K562 (cell line): ENCODE measurements around the gene AKAP6. TPM values are rescaled to one million over a fixed set of nuclear protein-coding genes. Genes with fewer than 3 reads are reported as not detected.

Experiments used
- ATAC-seq: fragments of 200-7000 bp; cut with Tn5 transposase; 3 replicates; pipeline ENCODE4 v1.9.1; 2020; ENCODE audit warnings: moderate library complexity
- BruUV-seq: library from RNA; stranded (reverse); fragments of 400-500 nt; replicated peaks from 2 replicates; lab custom pipeline; 2021; lab: Mats Ljungman, UMichigan
- CTCF ChIA-PET: fragments of 300-600 bp; formaldehyde crosslinking; extraction: SDS; loops from one replicate; lab custom pipeline; 2021; ENCODE audit warnings: low intra/inter-chr PET ratio; lab: Yijun Ruan, JAX
- POLR2A ChIA-PET: fragments of 300-600, 350-650 bp; sonication (Branson Sonifier 250); formaldehyde crosslinking; extraction: SDS; loops from one replicate; lab custom pipeline; 2021; ENCODE audit warnings: antibody characterized with exemption, inconsistent platforms; lab: Yijun Ruan, JAX
- DNase-seq, 4 experiments: peaks; one replicate each; pipeline versions ENCODE4 v3.0.0 to v3.0.0-alpha.2; 2011 to 2018; ENCODE audit warnings: low spot score in 3 of 4, mixed read lengths in 3 of 4; ENCODE audit errors: extremely low read depth in 1 of 4
- FAIRE-seq: peaks from 2 replicates; lab custom pipeline; 2011; peaks lifted over from hg19 to GRCh38; lab: Jason Lieb, UNC
- H2AFZ ChIP-seq: 2 replicates; pipeline ENCODE4 v1.6.0; 2011; ENCODE audit warnings: low read depth, low read length, control low read depth, inconsistent platforms
- H3K27ac ChIP-seq: fragments of 200-600 bp; 3 replicates; pipeline ENCODE4 v1.8.0; 2011; ENCODE audit warnings: low read depth, mild to moderate bottlenecking, control low read depth, inconsistent platforms, low read length, moderate library complexity, mixed read lengths; ENCODE audit errors: extremely low read depth
- H3K27me3 ChIP-seq, 2 experiments: fragments of 300-600 bp in 1 of 2; 2 replicates in 1 of 2; 3 replicates in 1 of 2; pipeline versions ENCODE4 v1.6.0 to v1.8.0; 2011; ENCODE audit warnings: inconsistent platforms in 2 of 2, low read length in 2 of 2, mild to moderate bottlenecking in 1 of 2, mixed read lengths in 1 of 2, moderate library complexity in 1 of 2; ENCODE audit not compliant: control insufficient read depth in 2 of 2, insufficient read depth in 2 of 2
- H3K36me3 ChIP-seq: fragments of 300-600 bp; 3 replicates; pipeline ENCODE4 v1.8.0; 2011; ENCODE audit warnings: mild to moderate bottlenecking, low read length, inconsistent platforms; ENCODE audit not compliant: control insufficient read depth, insufficient read depth
- H3K4me1 ChIP-seq, 2 experiments: fragments of 200-600 bp in 1 of 2; replicated peaks in 1 of 2; 2 replicates in 1 of 2; 3 replicates in 1 of 2; pipeline versions ENCODE4 v1.5.1 to v1.8.0; 2011; ENCODE audit warnings: inconsistent platforms in 2 of 2, low read length in 2 of 2, mild to moderate bottlenecking in 1 of 2, mixed read lengths in 1 of 2, moderate library complexity in 1 of 2; ENCODE audit not compliant: control insufficient read depth in 2 of 2, insufficient read depth in 2 of 2
- H3K4me2 ChIP-seq: 2 replicates; pipeline ENCODE4 v1.6.1; 2011; ENCODE audit warnings: low read length, control low read depth, inconsistent platforms, mixed read lengths; ENCODE audit not compliant: insufficient read depth
- H3K4me3 ChIP-seq: fragments of 200-600 bp; sonication (generic), shearing (Covaris generic); 2 replicates; pipeline ENCODE4 v1.5.1; 2016; ENCODE audit warnings: control low read depth, inconsistent platforms
- H3K79me2 ChIP-seq: fragments of 200-600 bp; 3 replicates; pipeline ENCODE4 v1.8.0; 2011; ENCODE audit warnings: low read length, inconsistent platforms; ENCODE audit not compliant: control insufficient read depth, insufficient read depth
- H3K9ac ChIP-seq, 2 experiments: 2 replicates each; pipeline versions ENCODE4 v1.6.0 to v1.6.1; 2011; ENCODE audit warnings: low read depth in 2 of 2, low read length in 2 of 2, control low read depth in 1 of 2, inconsistent platforms in 1 of 2, mild to moderate bottlenecking in 1 of 2, mixed read lengths in 1 of 2; ENCODE audit not compliant: insufficient read depth in 1 of 2
- H3K9me1 ChIP-seq: one replicate; pipeline ENCODE4 v1.6.0; 2011; ENCODE audit warnings: inconsistent platforms, mild to moderate bottlenecking, low read length, moderate library complexity; ENCODE audit not compliant: control insufficient read depth, insufficient read depth
- H3K9me3 ChIP-seq: replicated peaks from 2 replicates; pipeline ENCODE4 v1.5.1; 2011; ENCODE audit warnings: low read depth, low read length, inconsistent platforms; ENCODE audit not compliant: control insufficient read depth, insufficient read depth
- H4K20me1 ChIP-seq: replicated peaks from 2 replicates; pipeline ENCODE4 v1.6.1; 2011; ENCODE audit warnings: low read length, inconsistent platforms, mixed read lengths; ENCODE audit not compliant: control insufficient read depth, insufficient read depth
- CBX2 ChIP-seq: fragments of 200-600 bp; sonication (generic); IDR thresholded peaks from one replicate; pipeline ENCODE4 v1.6.1; 2012; ENCODE audit warnings: mild to moderate bottlenecking, low read length, inconsistent platforms; ENCODE audit not compliant: insufficient read depth, poor library complexity, severe bottlenecking
- DDX20 ChIP-seq: fragments of 450-650 bp; IDR thresholded peaks from 2 replicates; pipeline ENCODE4 v1.6.1; 2016; ENCODE audit warnings: missing genetic modification characterization, low read depth, mild to moderate bottlenecking, missing compliant biosample characterization, moderate library complexity
- HEY1 ChIP-seq: fragments of 250-450 bp; sonication (Bioruptor Pico); IDR thresholded peaks from 2 replicates; pipeline ENCODE4 v1.5.0; 2020; ENCODE audit warnings: mild to moderate bottlenecking, moderate library complexity, borderline replicate concordance
- TARDBP ChIP-seq: fragments of 450-650 bp; IDR thresholded peaks from 2 replicates; pipeline ENCODE4 v1.6.1; 2016
- ZNF764 ChIP-seq: fragments of 250-450 bp; sonication (Bioruptor Pico); IDR thresholded peaks from 2 replicates; pipeline ENCODE4 v1.4.0; 2020; ENCODE audit warnings: low read depth, mild to moderate bottlenecking, moderate library complexity
- WGBS: fragments of 100-300 bp; shearing (Covaris generic); methylation state at CpG from one replicate; pipeline ENCODE4 v1.1.6; 2016; ENCODE audit warnings: low coverage, mixed read lengths; ENCODE audit not compliant: insufficient coverage; ENCODE audit errors: missing lambda C conversion rate; 5-methylcytosine and 5-hydroxymethylcytosine counted together
- in situ Hi-C: fragments of 300-500 bp; cut with MboI; formaldehyde crosslinking; loops from 4 replicates; pipeline ENCODE4 v1.15.0; 2018; ENCODE audit warnings: inconsistent platforms, mixed read lengths
- intact Hi-C: fragments of 100-400 bp; cut with micrococcal nuclease; formaldehyde crosslinking; loops from 2 replicates; pipeline ENCODE4 v1.14.2; 2022
- polyA plus RNA-seq, 8 experiments: library from polyadenylated mRNA; depleted of rRNA in 4 of 8; stranded (reverse) in 5 of 8; unstranded in 3 of 8; fragments of >200 nt; fragmentation: Nextera tagmentation in 2 of 8; fragmentation: Illumina TruSeq in 1 of 8; extraction: Ambion mirVana in 2 of 8; extraction: Trizol in 1 of 8; gene quantifications; 2 replicates each; pipeline versions ENCODE4 v1.2.1 to v1.2.3, GENCODE V29; 2011 to 2014; ENCODE audit warnings: inconsistent platforms in 1 of 8, missing spikeins in 1 of 8
- total RNA-seq, 7 experiments: library from RNA; depleted of rRNA in 6 of 7; stranded (reverse); fragments of >200 nt in 6 of 7; fragmentation: Illumina TruSeq in 2 of 7; extraction: Trizol in 2 of 7; gene quantifications; 2 replicates each; pipeline versions ENCODE4 v1.2.1 to v1.2.3, GENCODE V29; 2011 to 2021; ENCODE audit warnings: low replicate concordance in 1 of 7
- TF ChIP-seq, protein P1 (sequence below): fragments of 200-800 bp; sonication (Bioruptor generic); IDR thresholded peaks from 2 replicates; pipeline ENCODE4 v1.6.1; 2017; ENCODE audit warnings: missing genetic modification characterization, missing compliant biosample characterization
- TF ChIP-seq, protein P2 (sequence below): sonication (generic); formaldehyde crosslinking; IDR thresholded peaks from 2 replicates; pipeline ENCODE4 v1.4.0; 2020; ENCODE audit warnings: mild to moderate bottlenecking, missing genetic modification reagents

The AKAP6 gene
- total and polyA plus RNA-seq, 9 of the 15 experiments (the other 6 are each of a cell fraction or from before 2014, with no cell fraction given): 0.03 to 1.7 (median 0.48) TPM

DNA sequence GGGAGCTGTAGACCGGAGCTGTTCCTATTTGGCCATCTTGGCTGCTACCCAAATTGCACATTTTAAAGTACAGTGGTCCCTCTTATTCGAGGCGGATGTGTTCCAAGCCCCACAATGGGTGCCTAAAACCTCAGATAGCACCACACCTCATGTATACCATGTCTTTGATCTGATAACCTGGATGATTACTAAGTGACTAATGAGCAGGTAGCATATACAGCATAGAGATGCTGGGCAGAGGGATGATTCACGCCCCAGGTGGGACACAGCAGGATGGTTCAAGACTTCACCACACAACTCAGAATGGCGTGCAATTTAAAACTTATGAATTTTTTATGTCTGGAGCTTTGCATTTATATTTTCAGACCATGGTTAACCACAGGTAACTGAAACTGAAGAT lies 255.0 kb downstream of the AKAP6 start:
- no peak overlapping the region for H3K9ac ChIP-seq
- H3K36me3 ChIP-seq: no peaks in the 10 kb centered on the region
- H3K79me2 ChIP-seq: no peaks in the 10 kb centered on the region
- H3K27me3 ChIP-seq: no peaks in the 10 kb centered on the region
- H4K20me1 ChIP-seq: no peaks in the 10 kb centered on the region
- intact Hi-C loops: loop anchor here (10.0 kb wide), 2 partner anchors 131 to 1721 kb away; no protein-coding TSS in a partner anchor
- in situ Hi-C loops: loop anchor here (25.0 kb wide), 1 partner anchor 1203 kb away; no protein-coding TSS in a partner anchor
- FAIRE-seq: no peak
- H3K9me1 ChIP-seq: no peaks in the 10 kb centered on the region
- no peak overlapping the region for H3K4me3 ChIP-seq
- 0% methylated on average over 4 of the region's 5 CpGs for WGBS
- POLR2A ChIA-PET: interaction anchor here (0.6 kb wide), 1 partner anchor 1164 kb away, joined by 3 read pairs; no protein-coding TSS in a partner anchor
- no peak overlapping the region for H3K4me2 ChIP-seq
- H3K4me1 ChIP-seq: no peaks in the 10 kb centered on the region
- no peak overlapping the region for H3K27ac ChIP-seq
- H2AFZ ChIP-seq: no peak overlapping the region
- TF ChIP-seq ZNF764 (CRISPR knock-in tag) (no peak), TARDBP (no peak)
- TF ChIP-seq, protein P1, sequence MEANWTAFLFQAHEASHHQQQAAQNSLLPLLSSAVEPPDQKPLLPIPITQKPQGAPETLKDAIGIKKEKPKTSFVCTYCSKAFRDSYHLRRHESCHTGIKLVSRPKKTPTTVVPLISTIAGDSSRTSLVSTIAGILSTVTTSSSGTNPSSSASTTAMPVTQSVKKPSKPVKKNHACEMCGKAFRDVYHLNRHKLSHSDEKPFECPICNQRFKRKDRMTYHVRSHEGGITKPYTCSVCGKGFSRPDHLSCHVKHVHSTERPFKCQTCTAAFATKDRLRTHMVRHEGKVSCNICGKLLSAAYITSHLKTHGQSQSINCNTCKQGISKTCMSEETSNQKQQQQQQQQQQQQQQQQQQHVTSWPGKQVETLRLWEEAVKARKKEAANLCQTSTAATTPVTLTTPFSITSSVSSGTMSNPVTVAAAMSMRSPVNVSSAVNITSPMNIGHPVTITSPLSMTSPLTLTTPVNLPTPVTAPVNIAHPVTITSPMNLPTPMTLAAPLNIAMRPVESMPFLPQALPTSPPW (CRISPR knock-in tag): no peak
- no TSS peak for BruUV-seq
- no peak for DNase-seq
- H3K9me3 ChIP-seq: no peaks in the 10 kb centered on the region
- ATAC-seq: no peak
- CTCF ChIA-PET: no interaction called here

DNA sequence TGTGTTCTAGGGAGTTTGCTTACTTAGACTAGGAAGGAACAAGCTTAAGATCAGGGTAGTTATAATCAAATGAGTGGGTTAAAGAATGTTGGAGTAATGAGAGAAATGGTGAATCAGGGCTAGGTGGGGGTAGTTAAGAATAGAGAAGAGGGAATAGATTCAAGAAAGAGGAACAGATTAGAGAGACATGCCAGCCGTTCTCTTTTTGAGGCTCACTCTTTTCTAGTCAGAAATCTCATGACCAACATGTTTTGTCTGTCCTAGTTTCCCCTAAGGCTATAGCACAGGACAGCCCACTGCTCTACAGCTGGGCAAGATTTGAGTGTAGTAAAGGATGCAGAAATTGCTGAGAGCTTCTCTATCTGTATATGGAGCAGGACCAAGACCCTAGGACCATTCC lies 258.4 kb downstream of the AKAP6 start:
- ATAC-seq (no peak), FAIRE-seq (no peak), DNase-seq (no peak)
- no TSS peak for BruUV-seq
- Histone ChIP-seq H4K20me1 (no peaks in the 10 kb centered on the region), H3K4me1 (no peaks in the 10 kb centered on the region), H3K27ac (no peak overlapping the region), H3K36me3 (no peaks in the 10 kb centered on the region), H2AFZ (no peak overlapping the region), H3K9ac (no peak overlapping the region), H3K4me3 (no peak overlapping the region), H3K9me1 (no peaks in the 10 kb centered on the region), H3K27me3 (no peaks in the 10 kb centered on the region), H3K79me2 (no peaks in the 10 kb centered on the region), H3K4me2 (no peak overlapping the region), H3K9me3 (no peaks in the 10 kb centered on the region)
- ChIA-PET POLR2A (no interaction called here), CTCF (no interaction called here)
- intact Hi-C loops (loop anchor here (5.0 to 10.0 kb wide), 3 partner anchors 127 to 1717 kb away; no protein-coding TSS in a partner anchor), in situ Hi-C loops (loop anchor here (25.0 kb wide), 1 partner anchor 1200 kb away; no protein-coding TSS in a partner anchor)
- 0% methylated on average over 1 of the region's 1 CpG for WGBS
- no peak for TF ChIP-seq HEY1
- no peak for TF ChIP-seq CBX2
- TF ChIP-seq DDX20 (tag): no peak
- TF ChIP-seq, protein P2, sequence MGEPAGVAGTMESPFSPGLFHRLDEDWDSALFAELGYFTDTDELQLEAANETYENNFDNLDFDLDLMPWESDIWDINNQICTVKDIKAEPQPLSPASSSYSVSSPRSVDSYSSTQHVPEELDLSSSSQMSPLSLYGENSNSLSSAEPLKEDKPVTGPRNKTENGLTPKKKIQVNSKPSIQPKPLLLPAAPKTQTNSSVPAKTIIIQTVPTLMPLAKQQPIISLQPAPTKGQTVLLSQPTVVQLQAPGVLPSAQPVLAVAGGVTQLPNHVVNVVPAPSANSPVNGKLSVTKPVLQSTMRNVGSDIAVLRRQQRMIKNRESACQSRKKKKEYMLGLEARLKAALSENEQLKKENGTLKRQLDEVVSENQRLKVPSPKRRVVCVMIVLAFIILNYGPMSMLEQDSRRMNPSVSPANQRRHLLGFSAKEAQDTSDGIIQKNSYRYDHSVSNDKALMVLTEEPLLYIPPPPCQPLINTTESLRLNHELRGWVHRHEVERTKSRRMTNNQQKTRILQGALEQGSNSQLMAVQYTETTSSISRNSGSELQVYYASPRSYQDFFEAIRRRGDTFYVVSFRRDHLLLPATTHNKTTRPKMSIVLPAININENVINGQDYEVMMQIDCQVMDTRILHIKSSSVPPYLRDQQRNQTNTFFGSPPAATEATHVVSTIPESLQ (CRISPR knock-in tag): no peak
